Measurements from ENCODE around the gene MLIP.
"Not testable (repeated sequence)": the region's sequence is repeated elsewhere in the genome, so short reads cannot be mapped to it uniquely, and the experiment has no call there.

Gene MLIP

DNA sequence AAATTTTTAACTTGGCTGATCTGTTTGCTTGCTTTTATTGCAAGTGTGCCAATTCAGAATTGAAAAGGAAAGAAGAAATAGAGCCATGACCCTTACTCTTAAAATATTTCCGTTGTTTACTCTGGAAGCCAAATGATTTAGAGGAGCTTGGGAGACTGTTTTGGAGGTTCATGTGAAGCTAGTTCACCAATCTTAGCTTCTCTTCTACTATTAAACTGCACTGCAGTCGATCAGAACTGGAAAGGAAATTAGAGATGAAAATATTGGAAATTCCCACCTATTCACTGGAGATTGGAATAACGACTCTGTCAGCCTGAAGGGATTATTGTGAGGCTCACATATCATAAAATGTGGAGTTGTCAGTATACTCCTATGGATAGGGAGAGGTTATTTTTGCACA is 81.8 kb downstream of the MLIP start:
- TF ChIP-seq, protein P1, sequence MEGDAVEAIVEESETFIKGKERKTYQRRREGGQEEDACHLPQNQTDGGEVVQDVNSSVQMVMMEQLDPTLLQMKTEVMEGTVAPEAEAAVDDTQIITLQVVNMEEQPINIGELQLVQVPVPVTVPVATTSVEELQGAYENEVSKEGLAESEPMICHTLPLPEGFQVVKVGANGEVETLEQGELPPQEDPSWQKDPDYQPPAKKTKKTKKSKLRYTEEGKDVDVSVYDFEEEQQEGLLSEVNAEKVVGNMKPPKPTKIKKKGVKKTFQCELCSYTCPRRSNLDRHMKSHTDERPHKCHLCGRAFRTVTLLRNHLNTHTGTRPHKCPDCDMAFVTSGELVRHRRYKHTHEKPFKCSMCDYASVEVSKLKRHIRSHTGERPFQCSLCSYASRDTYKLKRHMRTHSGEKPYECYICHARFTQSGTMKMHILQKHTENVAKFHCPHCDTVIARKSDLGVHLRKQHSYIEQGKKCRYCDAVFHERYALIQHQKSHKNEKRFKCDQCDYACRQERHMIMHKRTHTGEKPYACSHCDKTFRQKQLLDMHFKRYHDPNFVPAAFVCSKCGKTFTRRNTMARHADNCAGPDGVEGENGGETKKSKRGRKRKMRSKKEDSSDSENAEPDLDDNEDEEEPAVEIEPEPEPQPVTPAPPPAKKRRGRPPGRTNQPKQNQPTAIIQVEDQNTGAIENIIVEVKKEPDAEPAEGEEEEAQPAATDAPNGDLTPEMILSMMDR (IDR thresholded peaks at IDR 0.05; ENCODE audit: low read depth, low read length, missing control alignments): no peak
- no peak overlapping the region for H3K4me3 ChIP-seq (replicated peaks; ENCODE audit: low read depth, low read length)
- DNase-seq (ENCODE audit: extremely low read depth, low read depth): no peak

DNA sequence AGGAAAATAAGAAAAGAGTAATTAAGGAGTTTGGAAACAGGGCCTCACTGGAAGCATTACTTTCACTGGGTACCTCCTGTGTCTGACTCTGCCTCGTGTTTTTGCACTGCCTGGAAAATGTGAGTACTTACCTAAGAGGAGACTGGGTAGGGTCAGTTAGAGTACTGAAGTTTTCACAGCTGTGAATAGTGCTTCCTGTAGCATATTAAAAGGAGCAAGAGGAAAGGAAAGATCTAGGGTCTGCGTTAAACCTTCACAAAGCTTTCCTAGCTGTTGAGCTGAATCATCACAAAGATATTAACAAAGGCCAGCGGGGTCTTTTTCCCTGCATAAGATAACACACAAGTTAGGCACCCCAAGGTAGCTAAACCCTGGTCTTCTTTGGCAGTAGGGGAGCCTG is 82.3 kb downstream of the MLIP start:
- TF ChIP-seq, protein P1 (IDR thresholded peaks at IDR 0.05; ENCODE audit: low read depth, low read length, missing control alignments): no peak
- DNase-seq (ENCODE audit: extremely low read depth, low read depth): no peak
- no peak overlapping the region for H3K4me3 ChIP-seq (replicated peaks; ENCODE audit: low read depth, low read length)

DNA sequence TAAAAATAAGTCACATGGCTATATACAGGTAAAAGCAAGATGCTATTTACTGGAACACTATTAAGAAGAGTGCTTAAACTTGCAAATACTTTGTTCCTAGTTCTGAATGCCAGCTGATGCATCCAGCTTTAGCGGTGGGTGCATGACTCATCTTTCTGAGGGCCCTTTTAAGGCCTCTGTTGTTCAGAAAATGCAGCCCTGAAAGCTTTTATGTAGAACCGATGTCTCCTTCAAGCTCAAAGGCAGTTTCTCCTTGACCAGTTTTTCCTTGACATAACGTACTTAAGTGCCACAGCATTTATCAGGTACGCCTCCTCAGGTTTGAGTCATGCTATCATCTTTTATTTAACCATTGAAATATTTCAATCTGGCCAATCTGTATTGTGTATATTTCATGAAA is 82.8 kb downstream of the MLIP start:
- DNase-seq (ENCODE audit: extremely low read depth, low read depth): no peak
- no peak overlapping the region for H3K4me3 ChIP-seq (replicated peaks; ENCODE audit: low read depth, low read length)

DNA sequence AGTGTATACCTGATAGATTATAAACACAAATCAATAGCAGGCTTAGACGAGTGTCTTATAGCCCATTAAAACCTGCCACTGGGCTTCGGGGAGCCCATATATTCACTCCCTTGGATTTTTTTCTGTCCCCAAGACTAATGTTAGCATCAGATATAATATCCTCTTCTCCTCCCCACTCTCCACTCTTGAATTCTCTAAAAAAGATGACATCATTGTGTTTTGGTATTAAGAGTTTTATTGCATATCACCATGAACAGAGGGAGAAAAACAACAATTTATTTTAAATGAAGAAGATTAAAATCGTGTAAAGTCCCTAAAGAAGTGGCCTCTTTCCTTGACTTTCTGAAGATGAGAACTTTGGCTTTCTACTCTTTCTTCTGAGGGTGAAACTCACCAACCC is 84.4 kb downstream of the MLIP start:
- TF ChIP-seq, protein P1 (IDR thresholded peaks at IDR 0.05; ENCODE audit: low read depth, low read length, missing control alignments): no peak
- no peak for DNase-seq (ENCODE audit: extremely low read depth, low read depth)
- no peak overlapping the region for H3K4me3 ChIP-seq (replicated peaks; ENCODE audit: low read depth, low read length)

More for the DNA sequence above, 82.8 kb downstream of the MLIP start:
- TF ChIP-seq, protein P1 (IDR thresholded peaks at IDR 0.05; ENCODE audit: low read depth, low read length, missing control alignments): no peak

DNA sequence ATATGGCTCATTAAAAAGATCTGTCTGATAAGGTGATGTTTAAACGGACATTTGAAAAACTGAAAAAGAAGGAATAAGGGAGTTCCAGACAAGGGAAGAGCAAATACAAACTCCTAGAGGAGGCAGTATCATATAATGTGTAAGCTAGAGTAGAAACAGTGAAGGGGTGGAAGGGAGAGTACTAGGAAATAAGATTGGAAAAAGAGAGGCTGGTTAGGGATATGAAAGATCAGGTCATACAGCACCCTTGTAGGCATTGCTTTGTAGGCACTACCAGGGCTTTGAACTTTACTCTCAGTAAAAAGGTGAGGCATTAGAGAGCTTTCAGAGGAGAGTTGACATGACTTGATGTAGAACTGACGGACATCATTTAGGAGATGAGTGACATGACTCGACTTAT is 85.7 kb downstream of the MLIP start:
- TF ChIP-seq, protein P1 (IDR thresholded peaks at IDR 0.05; ENCODE audit: low read depth, low read length, missing control alignments): no peak
- no peak overlapping the region for H3K4me3 ChIP-seq (replicated peaks; ENCODE audit: low read depth, low read length)
- DNase-seq (ENCODE audit: extremely low read depth, low read depth): no peak

DNA sequence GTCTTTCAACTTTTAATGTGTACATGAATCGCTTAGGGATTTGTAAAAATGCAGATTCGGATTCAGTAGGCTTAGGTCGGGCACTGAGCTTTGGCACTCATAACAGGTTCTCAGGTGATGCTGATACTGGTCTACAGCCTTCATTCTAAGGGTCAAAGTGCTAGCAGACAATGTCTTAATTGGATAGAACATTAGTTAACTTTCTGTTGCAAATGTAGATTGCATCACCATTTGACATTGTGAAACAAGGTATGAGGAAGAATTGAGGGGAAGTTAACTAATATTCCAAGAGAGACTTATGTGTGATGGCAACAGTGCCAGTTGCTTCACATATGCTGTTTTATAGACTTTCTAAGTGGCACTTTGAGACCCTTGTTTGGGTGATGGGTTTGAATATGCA is 86.9 kb downstream of the MLIP start:
- no peak for DNase-seq (ENCODE audit: extremely low read depth, low read depth)
- no peak overlapping the region for H3K4me3 ChIP-seq (replicated peaks; ENCODE audit: low read depth, low read length)
- TF ChIP-seq, protein P1 (IDR thresholded peaks at IDR 0.05; ENCODE audit: low read depth, low read length, missing control alignments): no peak

DNA sequence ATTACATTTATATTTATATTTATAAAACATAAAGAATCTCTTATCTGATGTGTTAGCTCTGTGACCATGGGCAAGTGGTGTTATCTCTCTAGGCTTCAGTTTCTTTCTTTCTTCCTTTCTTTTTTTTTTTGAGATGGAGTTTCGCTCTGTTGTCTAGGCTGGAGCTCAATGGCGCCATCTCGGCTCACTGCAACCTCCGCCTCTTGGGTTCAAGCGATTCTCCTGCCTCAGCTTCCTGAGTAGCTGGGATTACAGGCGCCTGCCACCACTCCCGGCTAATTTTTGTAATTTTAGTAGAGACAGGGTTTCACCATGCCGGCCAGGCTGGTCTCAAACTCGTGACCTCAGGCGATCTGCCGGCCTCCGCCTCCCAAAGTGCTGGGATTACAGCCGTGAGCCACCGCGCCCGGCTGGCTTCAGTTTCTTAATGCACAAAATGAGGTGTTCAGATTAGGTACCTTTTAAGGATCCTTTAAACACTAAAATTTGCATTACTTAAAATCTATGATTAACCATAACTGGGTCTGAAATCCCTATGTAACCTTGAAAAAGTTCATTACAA is 92.3 kb downstream of the MLIP start:
- not testable (repeated sequence) for DNase-seq (ENCODE audit: extremely low read depth, low read depth)

More for the DNA sequence above, 92.3 kb downstream of the MLIP start:
- not testable (repeated sequence) for H3K4me3 ChIP-seq (replicated peaks; ENCODE audit: low read depth, low read length)
